GM10266 (cell line): ENCODE data around the gene SHD.

Experiments used
- DNase-seq: peaks from one replicate; pipeline ENCODE4 v3.0.0; 2012; ENCODE audit errors: extremely low spot score
- CTCF ChIP-seq: IDR thresholded peaks from 2 replicates; pipeline ENCODE4 v1.5.1; 2012; ENCODE audit warnings: mild to moderate bottlenecking, low read depth; ENCODE audit not compliant: control insufficient read depth, insufficient read depth; ENCODE audit errors: missing control alignments

Gene SHD

GRCh38 chr19:4337906-4338440 is 58.9 kb downstream of the SHD start:
- no peak for TF ChIP-seq CTCF
- DNase-seq = no peak

GRCh38 chr19:4338441-4339355 is 59.6 kb downstream of the SHD start, which contains the start of gene STAP2:
Gene STAP2, minus strand, starts transcription at chr19:4338827. Its CDS starts 74 bp downstream, at chr19:4338753.
- no peak for TF ChIP-seq CTCF
- DNase-seq = peak; percentile 17
